Ovary (tissue), 3 donors: ENCODE results near the gene FNBP1.

Experiments
- EP300 ChIP-seq: sonication (generic); formaldehyde crosslinking; IDR thresholded peaks from one replicate; pipeline ENCODE4 v1.6.1; 2017; ENCODE audit warnings: antibody characterized with exemption
- POLR2A ChIP-seq: fragments of 450-650 bp; IDR thresholded peaks from one replicate; pipeline ENCODE4 v1.6.1; 2017; ENCODE audit warnings: antibody characterized with exemption, mild to moderate bottlenecking, moderate library complexity
- TF ChIP-seq, protein P1 (sequence below), 3 donors: fragments of 450-650 bp in 2 of 3; fragments of 200-600 bp in 1 of 3; IDR thresholded peaks; one replicate each; pipeline versions ENCODE4 v1.5.1 to v1.8.0; 2016 to 2022; ENCODE audit warnings: antibody characterized with exemption in 3 of 3, mild to moderate bottlenecking in 1 of 3
- donor health status: DM: no; HTN: no; CAD: no.

DNA sequence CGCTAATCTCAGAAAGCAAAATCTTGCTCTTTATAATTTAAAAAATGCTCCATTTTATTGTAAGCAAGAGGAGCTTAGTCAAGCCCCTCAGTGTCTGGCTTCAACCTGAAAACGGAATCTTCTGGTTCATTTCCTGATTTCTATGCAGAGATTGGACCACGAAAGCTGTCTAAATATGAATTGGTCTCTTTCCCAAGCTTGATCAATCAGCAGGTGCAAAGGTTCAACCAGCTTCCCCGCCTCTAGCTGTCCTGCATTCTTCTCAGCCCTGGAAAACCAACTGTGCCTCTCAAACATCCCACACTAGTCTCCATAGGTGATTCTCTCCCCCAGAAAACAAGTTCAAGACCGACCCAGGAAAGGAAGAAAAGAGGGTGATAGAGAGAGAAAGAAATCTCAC is 34.5 kb downstream of the FNBP1 start:
- TF ChIP-seq, protein P1, sequence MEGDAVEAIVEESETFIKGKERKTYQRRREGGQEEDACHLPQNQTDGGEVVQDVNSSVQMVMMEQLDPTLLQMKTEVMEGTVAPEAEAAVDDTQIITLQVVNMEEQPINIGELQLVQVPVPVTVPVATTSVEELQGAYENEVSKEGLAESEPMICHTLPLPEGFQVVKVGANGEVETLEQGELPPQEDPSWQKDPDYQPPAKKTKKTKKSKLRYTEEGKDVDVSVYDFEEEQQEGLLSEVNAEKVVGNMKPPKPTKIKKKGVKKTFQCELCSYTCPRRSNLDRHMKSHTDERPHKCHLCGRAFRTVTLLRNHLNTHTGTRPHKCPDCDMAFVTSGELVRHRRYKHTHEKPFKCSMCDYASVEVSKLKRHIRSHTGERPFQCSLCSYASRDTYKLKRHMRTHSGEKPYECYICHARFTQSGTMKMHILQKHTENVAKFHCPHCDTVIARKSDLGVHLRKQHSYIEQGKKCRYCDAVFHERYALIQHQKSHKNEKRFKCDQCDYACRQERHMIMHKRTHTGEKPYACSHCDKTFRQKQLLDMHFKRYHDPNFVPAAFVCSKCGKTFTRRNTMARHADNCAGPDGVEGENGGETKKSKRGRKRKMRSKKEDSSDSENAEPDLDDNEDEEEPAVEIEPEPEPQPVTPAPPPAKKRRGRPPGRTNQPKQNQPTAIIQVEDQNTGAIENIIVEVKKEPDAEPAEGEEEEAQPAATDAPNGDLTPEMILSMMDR (IDR thresholded peaks at IDR 0.05): no peak
- TF ChIP-seq POLR2A (no peak), EP300 (no peak)
